NOMO-1 treated with DMSO at 0.1 percent for 48 hours (cell line): Measurements from ENCODE around the gene ZNF8.
A peak's percentile ranks its signal among the peaks of the same experiment; 100 is the strongest.
"Not testable (repeated sequence)": the region's sequence is repeated elsewhere in the genome, so short reads cannot be mapped to it uniquely, and the experiment has no call there.

ENCODE experiments used
- DNase-seq: peaks from one replicate; lab custom pipeline; 2025; ENCODE audit not compliant: unreplicated experiment; lab: John Stamatoyannopoulos, UW

Gene ZNF8

GRCh38 chr19:58334691-58335249 is 56.0 kb downstream of the ZNF8 start:
- DNase-seq, result no peak

- DNase-seq, result no peak
These were observed 56.9 kb downstream of the ZNF8 start for GRCh38 chr19:58335630-58336029.

GRCh38 chr19:58336216-58336615 is 57.5 kb downstream of the ZNF8 start:
- DNase-seq, result no peak

- no peak for DNase-seq
These were observed 58.1 kb downstream of the ZNF8 start for GRCh38 chr19:58336820-58337219.

GRCh38 chr19:58338336-58338735 is 59.6 kb downstream of the ZNF8 start:
- DNase-seq, result no peak

- no peak for DNase-seq
These were observed 60.2 kb downstream of the ZNF8 start for GRCh38 chr19:58338825-58339558.

GRCh38 chr19:58345558-58345957 is 66.8 kb downstream of the ZNF8 start:
- DNase-seq, result no peak

- DNase-seq, result peak; percentile 83
These were observed 68.5 kb downstream of the ZNF8 start for GRCh38 chr19:58346961-58347929.

GRCh38 chr19:58348080-58348479 is 69.3 kb downstream of the ZNF8 start:
- not testable (repeated sequence) for DNase-seq

- no peak for DNase-seq
These were observed 70.8 kb downstream of the ZNF8 start for GRCh38 chr19:58349590-58349989.

- DNase-seq, result no peak
These were observed 71.5 kb downstream of the ZNF8 start for GRCh38 chr19:58350001-58350861.

GRCh38 chr19:58350871-58351557 is 72.3 kb downstream of the ZNF8 start:
- DNase-seq, result no peak

- no peak for DNase-seq
These were observed 72.8 kb downstream of the ZNF8 start for GRCh38 chr19:58351558-58351878.

- no peak for DNase-seq
These were observed 73.4 kb downstream of the ZNF8 start for GRCh38 chr19:58351990-58352755.
